OCI-LY7 (cell line): ENCODE data around the gene TXNRD1. TPM values are rescaled to one million over a fixed set of nuclear protein-coding genes. Genes with fewer than 3 reads are reported as not detected.

ENCODE experiments used
- BruUV-seq: library from RNA; stranded (reverse); fragments of 400-500 nt; replicated peaks from 2 replicates; lab custom pipeline; 2021; lab: Mats Ljungman, UMichigan
- CTCF ChIA-PET: fragments of 300-600 bp; sonication (Branson Sonifier 250); formaldehyde crosslinking; loops from one replicate; lab custom pipeline; 2022; ENCODE audit warnings: antibody characterized with exemption; ENCODE audit not compliant: unreplicated experiment; lab: Charles Lee
- POLR2A ChIA-PET: fragments of 300-600 bp; sonication (Branson Sonifier 250); formaldehyde crosslinking; loops from one replicate; lab custom pipeline; 2022; ENCODE audit warnings: antibody characterized with exemption; lab: Charles Lee
- DNase-seq: peaks from one replicate; pipeline ENCODE4 v3.0.0-alpha.2; 2015; ENCODE audit warnings: low spot score
- H2AFZ ChIP-seq: fragments of 200-600 bp; sonication (generic), shearing (Covaris generic); 2 replicates; pipeline ENCODE4 v1.6.1; 2014; ENCODE audit warnings: mild to moderate bottlenecking, antibody characterized with exemption, low read length, moderate library complexity
- H3K27ac ChIP-seq: fragments of 200-600 bp; sonication (generic); 2 replicates; pipeline ENCODE4 v1.5.1; 2014; ENCODE audit warnings: mixed run types, low read depth, mild to moderate bottlenecking, moderate library complexity, low read length, inconsistent platforms; ENCODE audit not compliant: poor library complexity, severe bottlenecking
- H3K36me3 ChIP-seq: fragments of 200-600 bp; sonication (generic); 2 replicates; pipeline ENCODE4 v1.6.1; 2014; ENCODE audit warnings: mild to moderate bottlenecking, antibody characterized with exemption, low read length, moderate library complexity, mixed read lengths; ENCODE audit not compliant: insufficient read depth
- H3K4me1 ChIP-seq: fragments of 200-600 bp; sonication (generic); 2 replicates; pipeline ENCODE4 v1.5.1; 2014; ENCODE audit warnings: mild to moderate bottlenecking, low read length; ENCODE audit not compliant: insufficient read depth, poor library complexity, severe bottlenecking
- H3K4me2 ChIP-seq: fragments of 200-600 bp; sonication (generic); 2 replicates; pipeline ENCODE4 v1.6.1; 2014; ENCODE audit warnings: mild to moderate bottlenecking, low read length
- H3K4me3 ChIP-seq: fragments of 200-600 bp; sonication (generic); 2 replicates; pipeline ENCODE4 v1.5.1; 2014; ENCODE audit warnings: mild to moderate bottlenecking, low read depth, low read length; ENCODE audit not compliant: poor library complexity, severe bottlenecking
- H3K79me2 ChIP-seq: fragments of 200-600 bp; sonication (generic); 2 replicates; pipeline ENCODE4 v1.6.1; 2016; ENCODE audit warnings: low read depth, mild to moderate bottlenecking, low read length, moderate library complexity, mixed read lengths; ENCODE audit not compliant: insufficient read depth
- H3K9me2 ChIP-seq: fragments of 200-600 bp; sonication (generic); 2 replicates; pipeline ENCODE4 v1.6.1; 2016; ENCODE audit warnings: mild to moderate bottlenecking, low read length, mixed read lengths; ENCODE audit not compliant: insufficient read depth
- H3K9me3 ChIP-seq: fragments of 200-600 bp; sonication (generic); 2 replicates; pipeline ENCODE4 v1.6.1; 2014; ENCODE audit warnings: mild to moderate bottlenecking, mixed run types, low read length, mixed read lengths
- H4K20me1 ChIP-seq: fragments of 200-600 bp; sonication (generic); 2 replicates; pipeline ENCODE4 v1.6.1; 2014; ENCODE audit warnings: mild to moderate bottlenecking, antibody characterized with exemption, low read length, moderate library complexity, mixed read lengths; ENCODE audit not compliant: insufficient read depth
- EZH2phosphoT487 ChIP-seq: fragments of 200-600 bp; sonication (generic); IDR thresholded peaks from 2 replicates; pipeline ENCODE4 v1.6.1; 2018; ENCODE audit warnings: low read depth, borderline replicate concordance, mild to moderate bottlenecking, mixed run types, antibody characterized with exemption, low read length, moderate library complexity, mixed read lengths
- intact Hi-C: fragments of 100-400 bp; cut with micrococcal nuclease; formaldehyde crosslinking; loops from one replicate; pipeline ENCODE4 v1.10.0; 2022; ENCODE audit not compliant: unreplicated experiment
- total RNA-seq, 2 experiments: library from RNA; depleted of rRNA in 1 of 2; stranded (reverse); fragments of >200 nt in 1 of 2; shearing (Covaris generic) in 1 of 2; gene quantifications; 2 replicates each; pipeline ENCODE4 v1.2.3, GENCODE V29; 2014 to 2022
- TF ChIP-seq, protein P1 (sequence below): fragments of 200-600 bp; sonication (generic); conservative IDR thresholded peaks from 2 replicates; pipeline ENCODE4 v1.5.1; 2014; ENCODE audit warnings: mild to moderate bottlenecking, antibody characterized with exemption, low read length, moderate library complexity, mixed read lengths

Gene TXNRD1
- total RNA-seq, 2 experiments from 2014 or later, result 117 to 132 TPM

DNA sequence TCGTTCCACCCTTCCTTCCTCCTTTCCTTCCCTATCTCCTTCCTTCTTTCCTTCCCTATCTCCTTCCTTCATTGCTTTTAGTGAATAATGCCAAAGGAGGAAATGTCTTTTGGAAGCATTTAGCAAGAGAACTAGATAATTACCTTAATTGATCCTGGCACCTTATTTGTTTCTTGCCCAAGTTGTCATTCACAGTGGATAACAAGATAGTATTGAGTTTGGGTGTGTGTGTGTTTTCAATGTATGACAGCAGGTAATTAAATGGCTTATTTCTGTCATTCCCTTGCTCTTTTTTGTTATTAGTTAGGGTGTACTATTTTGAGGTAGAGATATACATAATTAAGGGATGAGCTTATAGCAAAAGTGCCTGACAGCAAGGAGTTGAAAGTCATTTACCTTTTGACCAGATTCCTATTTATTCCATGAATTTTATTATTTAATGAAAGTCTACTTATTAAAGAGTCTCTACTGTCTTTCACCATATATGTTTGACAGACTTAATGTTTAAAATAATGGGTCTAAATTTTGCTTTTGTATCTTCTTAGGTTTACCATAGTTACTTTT lies 118.2 kb downstream of the TXNRD1 start:
- no TSS peak for BruUV-seq

DNA sequence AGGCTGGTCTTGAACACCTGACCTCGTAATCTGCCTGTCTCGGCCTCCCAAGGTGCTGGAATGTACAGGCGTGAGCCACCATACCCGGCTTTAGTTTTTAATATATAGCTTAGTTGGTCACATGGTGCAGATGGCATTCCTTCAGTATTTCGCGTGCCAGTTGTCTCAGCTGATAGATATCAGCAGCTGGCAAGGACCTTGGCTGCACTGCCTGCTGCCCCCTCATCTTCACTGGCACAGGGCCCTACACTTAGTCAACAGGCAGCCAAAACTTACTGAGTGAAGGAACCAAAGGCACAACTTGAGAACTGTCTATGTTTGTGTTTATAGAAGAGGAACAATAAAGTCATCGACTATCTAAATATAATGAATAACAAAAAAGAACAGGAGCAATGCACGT lies 119.0 kb downstream of the TXNRD1 start:
- H3K9me3 ChIP-seq, result no peaks in the 10 kb centered on the region
- intact Hi-C loops, result no loop called here
- no peak overlapping the region for H3K4me3 ChIP-seq
- DNase-seq, result no peak
- BruUV-seq, result no TSS peak
- peaks cover 87% of the 10 kb centered on the region for H3K36me3 ChIP-seq
- no peaks in the 10 kb centered on the region for H3K9me2 ChIP-seq
- ChIA-PET POLR2A (interaction anchor here (0.7 to 1.4 kb wide), 2 partner anchors 9 to 21 kb away, joined by 3 to 4 read pairs; no protein-coding TSS in a partner anchor), CTCF (no interaction called here)
- TF ChIP-seq EZH2phosphoT487, result no peak
- TF ChIP-seq, protein P1, sequence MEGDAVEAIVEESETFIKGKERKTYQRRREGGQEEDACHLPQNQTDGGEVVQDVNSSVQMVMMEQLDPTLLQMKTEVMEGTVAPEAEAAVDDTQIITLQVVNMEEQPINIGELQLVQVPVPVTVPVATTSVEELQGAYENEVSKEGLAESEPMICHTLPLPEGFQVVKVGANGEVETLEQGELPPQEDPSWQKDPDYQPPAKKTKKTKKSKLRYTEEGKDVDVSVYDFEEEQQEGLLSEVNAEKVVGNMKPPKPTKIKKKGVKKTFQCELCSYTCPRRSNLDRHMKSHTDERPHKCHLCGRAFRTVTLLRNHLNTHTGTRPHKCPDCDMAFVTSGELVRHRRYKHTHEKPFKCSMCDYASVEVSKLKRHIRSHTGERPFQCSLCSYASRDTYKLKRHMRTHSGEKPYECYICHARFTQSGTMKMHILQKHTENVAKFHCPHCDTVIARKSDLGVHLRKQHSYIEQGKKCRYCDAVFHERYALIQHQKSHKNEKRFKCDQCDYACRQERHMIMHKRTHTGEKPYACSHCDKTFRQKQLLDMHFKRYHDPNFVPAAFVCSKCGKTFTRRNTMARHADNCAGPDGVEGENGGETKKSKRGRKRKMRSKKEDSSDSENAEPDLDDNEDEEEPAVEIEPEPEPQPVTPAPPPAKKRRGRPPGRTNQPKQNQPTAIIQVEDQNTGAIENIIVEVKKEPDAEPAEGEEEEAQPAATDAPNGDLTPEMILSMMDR, result no peak
- H4K20me1 ChIP-seq, result no peaks in the 10 kb centered on the region
- no peak overlapping the region for H2AFZ ChIP-seq
- H3K27ac ChIP-seq, result no peak overlapping the region
- peaks cover 10% of the 10 kb centered on the region; the same call in 1 of the 2 replicates for H3K79me2 ChIP-seq
- H3K4me1 ChIP-seq, result no peaks in the 10 kb centered on the region
- no peak overlapping the region for H3K4me2 ChIP-seq

More for the DNA sequence above, 118.2 kb downstream of the TXNRD1 start:
- H4K20me1 ChIP-seq, result no peaks in the 10 kb centered on the region
- no peaks in the 10 kb centered on the region for H3K9me2 ChIP-seq
- no peak overlapping the region for H3K27ac ChIP-seq
- no peaks in the 10 kb centered on the region for H3K9me3 ChIP-seq
- peaks cover 10% of the 10 kb centered on the region; the same call in 1 of the 2 replicates for H3K79me2 ChIP-seq
- DNase-seq, result no peak
- intact Hi-C loops, result no loop called here
- H3K36me3 ChIP-seq, result peaks cover 87% of the 10 kb centered on the region
- no peak for TF ChIP-seq EZH2phosphoT487
- TF ChIP-seq, protein P1, result no peak
- ChIA-PET CTCF (interaction anchor here (0.6 kb wide), 1 partner anchor 21 kb away, joined by 3 read pairs; no protein-coding TSS in a partner anchor), POLR2A (no interaction called here)
- H3K4me3 ChIP-seq, result no peak overlapping the region
- H3K4me2 ChIP-seq, result no peak overlapping the region
- H3K4me1 ChIP-seq, result no peaks in the 10 kb centered on the region
- no peak overlapping the region for H2AFZ ChIP-seq

DNA sequence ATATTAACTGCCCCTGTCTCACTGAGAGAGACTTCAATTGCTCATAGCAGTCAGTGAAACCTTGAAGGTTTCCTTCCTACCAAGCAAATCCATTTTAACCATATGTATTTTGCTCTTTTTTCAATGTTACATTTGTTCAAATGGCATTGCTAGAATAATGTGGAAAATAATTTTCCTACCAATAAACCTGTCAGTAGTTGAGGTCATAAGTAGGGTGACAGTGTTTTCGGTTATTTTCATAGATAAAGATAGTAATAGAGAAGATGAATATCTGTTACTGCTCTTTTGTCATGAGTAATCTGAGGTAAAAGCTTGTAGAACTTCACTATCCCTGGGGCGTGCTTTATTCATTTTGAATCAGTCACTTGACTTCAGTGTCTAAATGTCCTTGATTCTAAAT lies 120.5 kb downstream of the TXNRD1 start:
- no peaks in the 10 kb centered on the region for H3K9me2 ChIP-seq
- BruUV-seq, result no TSS peak
- no peak for TF ChIP-seq EZH2phosphoT487
- TF ChIP-seq, protein P1, result no peak
- H3K4me2 ChIP-seq, result no peak overlapping the region
- no peak overlapping the region for H2AFZ ChIP-seq
- POLR2A ChIA-PET, result interaction anchor here (0.8 to 1.4 kb wide), 3 partner anchors 18 to 33 kb away, joined by 3 to 4 read pairs (median 4); no protein-coding TSS in a partner anchor
- DNase-seq, result no peak
- intact Hi-C loops, result no loop called here
- CTCF ChIA-PET, result no interaction called here
- no peak overlapping the region for H3K27ac ChIP-seq
- H3K9me3 ChIP-seq, result no peaks in the 10 kb centered on the region
- no peak overlapping the region for H3K4me3 ChIP-seq
- H3K79me2 ChIP-seq, result peaks cover 10% of the 10 kb centered on the region; the same call in 1 of the 2 replicates
- H3K4me1 ChIP-seq, result no peaks in the 10 kb centered on the region
- H4K20me1 ChIP-seq, result no peaks in the 10 kb centered on the region
- peaks cover 91% of the 10 kb centered on the region for H3K36me3 ChIP-seq
